ENCODE data around the gene ANKUB1.

GRCh38 chr3:149752788-149753136 lies 39.6 kb downstream of the ANKUB1 start:
- TF ChIP-seq CTCF (IDR thresholded peaks at IDR 0.05), result no peak; the same call in 1 of the 2 replicates
- TF ChIP-seq REST (IDR thresholded peaks at IDR 0.05; ENCODE audit: insufficient read depth in 1 of 2, low read depth in 2 of 2, low read length in 1 of 2), result no peak
- TF ChIP-seq POLR2AphosphoS5 (IDR thresholded peaks at IDR 0.05; ENCODE audit: low read depth, low read length), result no peak
- no peak for TF ChIP-seq SIN3A (IDR thresholded peaks at IDR 0.05; ENCODE audit: borderline replicate concordance, insufficient read depth, low read depth, low read length)
- no peak for TF ChIP-seq TCF7L2 (IDR thresholded peaks at IDR 0.05; ENCODE audit: low read depth, low read length)

Measured in Panc1 (cell line).